Superior temporal gyrus (tissue), 1 donor: ENCODE results near the gene ALOX12B.
A peak's percentile ranks its signal among the peaks of the same experiment; 100 is the strongest.
"Not testable (repeated sequence)": the region's sequence is repeated elsewhere in the genome, so short reads cannot be mapped to it uniquely, and the experiment has no call there.

Experiments used
- DNase-seq: peaks from one replicate; pipeline ENCODE4 v3.0.0-alpha.2; 2016; ENCODE audit errors: extremely low spot score

ALOX12B gene

DNA sequence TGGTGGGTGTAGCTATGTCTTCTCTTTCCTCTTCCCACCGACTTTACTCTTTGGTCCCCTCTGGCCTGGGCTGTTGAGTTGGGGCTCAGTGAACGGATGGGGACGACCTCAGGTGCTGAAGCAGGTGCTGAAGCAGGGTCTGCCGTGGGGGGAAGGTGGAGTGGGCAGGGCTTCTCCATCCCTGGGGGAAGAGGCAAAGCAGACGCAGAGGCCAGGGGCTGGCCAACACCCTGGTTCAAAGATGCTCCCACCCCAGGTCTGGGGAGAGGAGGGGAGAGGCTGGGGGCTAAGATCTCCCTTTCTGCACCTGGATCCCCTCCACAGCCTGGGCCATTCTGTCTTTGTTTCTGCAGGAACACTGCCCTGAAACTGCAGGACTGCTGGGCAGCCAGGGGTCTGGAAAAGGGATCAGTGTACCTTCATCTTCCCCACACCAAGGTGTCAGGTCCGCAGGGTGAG lies 22.9 kb downstream of the ALOX12B start:
- no peak for DNase-seq

GRCh38 chr17:8063761-8064534 lies 23.6 kb downstream of the ALOX12B start:
- DNase-seq: no peak

GRCh38 chr17:8062807-8063483 lies 24.6 kb downstream of the ALOX12B start:
- no peak for DNase-seq

- DNase-seq: no peak
Measured at GRCh38 chr17:8062435-8062806, 25.1 kb downstream of the ALOX12B start.

DNA sequence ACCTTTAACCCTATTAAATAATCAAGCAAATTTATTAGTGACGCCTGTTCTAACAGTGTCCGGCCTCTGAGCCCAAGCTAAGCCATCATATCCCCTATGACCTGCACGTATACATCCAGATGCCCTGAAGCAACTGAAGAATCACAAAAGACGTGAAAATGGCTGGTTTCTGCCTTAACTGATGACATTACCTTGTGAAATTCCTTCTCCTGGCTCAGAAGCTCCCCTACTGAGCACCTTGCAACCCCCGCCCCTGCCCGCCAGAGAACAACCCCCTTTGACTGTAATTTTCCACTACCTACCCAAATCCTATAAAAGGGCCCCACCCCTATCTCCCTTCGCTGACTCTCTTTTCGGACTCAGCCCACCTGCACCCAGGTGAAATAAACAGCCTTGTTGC lies 25.7 kb downstream of the ALOX12B start:
- not testable (repeated sequence) for DNase-seq

DNA sequence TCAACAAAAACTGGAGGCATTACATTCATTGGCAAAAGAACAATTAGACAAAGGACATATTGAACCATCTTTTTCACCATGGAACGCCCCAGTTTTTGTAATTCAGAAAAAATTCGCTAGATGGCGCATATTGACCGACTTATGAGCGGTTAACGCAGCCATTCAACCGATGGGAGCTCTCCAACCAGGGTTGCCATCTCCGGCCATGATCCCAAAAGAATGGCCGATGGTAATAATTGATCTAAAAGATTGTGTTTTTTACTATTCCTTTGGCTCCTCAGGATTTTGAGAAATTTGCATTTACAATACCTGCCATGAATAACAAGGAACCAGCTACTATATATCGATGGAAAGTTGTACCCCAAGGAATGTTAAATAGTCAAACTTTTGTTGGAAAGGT lies 27.2 kb downstream of the ALOX12B start:
- peak; percentile 98 for DNase-seq

DNA sequence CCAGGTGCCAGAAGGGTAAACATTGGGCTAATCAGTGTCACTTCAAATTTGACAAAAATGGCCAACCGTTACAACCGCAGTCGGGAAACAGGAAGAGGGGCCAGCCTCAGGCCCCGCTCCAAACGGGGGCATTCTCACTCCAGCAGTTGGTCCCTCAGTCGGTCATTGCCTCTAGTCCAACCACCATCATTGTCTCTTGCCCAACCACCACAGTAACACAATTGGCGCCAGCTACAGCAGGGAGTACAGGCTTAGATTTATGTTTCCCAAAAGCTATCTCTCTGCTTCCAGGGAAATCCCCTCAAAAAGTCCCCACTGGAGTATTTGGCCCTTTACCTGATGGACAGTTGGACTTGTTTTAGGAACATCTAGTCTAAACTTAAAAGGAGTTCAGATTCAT lies 28.4 kb downstream of the ALOX12B start:
- DNase-seq: no peak

DNA sequence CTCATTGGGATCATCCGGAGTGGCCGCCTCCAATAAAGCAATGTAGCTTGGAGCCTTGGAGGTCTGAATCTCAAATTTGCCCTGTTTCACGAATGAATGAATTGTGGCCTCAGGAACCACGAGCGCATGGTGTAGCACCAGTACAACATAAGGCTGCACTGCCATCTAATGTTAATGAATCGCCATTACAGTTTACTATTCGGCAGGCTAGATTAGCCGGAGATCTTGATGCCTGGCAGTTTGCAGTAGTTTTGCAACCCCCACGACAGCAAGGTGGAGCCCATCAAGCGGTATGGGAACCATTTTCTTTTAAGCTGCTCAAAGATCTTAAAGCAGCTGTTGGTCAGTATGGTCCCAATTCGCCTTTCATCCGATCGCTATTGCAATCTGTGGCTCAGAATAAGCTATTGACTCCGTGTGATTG lies 29.8 kb downstream of the ALOX12B start:
- peak; percentile 93 for DNase-seq

DNA sequence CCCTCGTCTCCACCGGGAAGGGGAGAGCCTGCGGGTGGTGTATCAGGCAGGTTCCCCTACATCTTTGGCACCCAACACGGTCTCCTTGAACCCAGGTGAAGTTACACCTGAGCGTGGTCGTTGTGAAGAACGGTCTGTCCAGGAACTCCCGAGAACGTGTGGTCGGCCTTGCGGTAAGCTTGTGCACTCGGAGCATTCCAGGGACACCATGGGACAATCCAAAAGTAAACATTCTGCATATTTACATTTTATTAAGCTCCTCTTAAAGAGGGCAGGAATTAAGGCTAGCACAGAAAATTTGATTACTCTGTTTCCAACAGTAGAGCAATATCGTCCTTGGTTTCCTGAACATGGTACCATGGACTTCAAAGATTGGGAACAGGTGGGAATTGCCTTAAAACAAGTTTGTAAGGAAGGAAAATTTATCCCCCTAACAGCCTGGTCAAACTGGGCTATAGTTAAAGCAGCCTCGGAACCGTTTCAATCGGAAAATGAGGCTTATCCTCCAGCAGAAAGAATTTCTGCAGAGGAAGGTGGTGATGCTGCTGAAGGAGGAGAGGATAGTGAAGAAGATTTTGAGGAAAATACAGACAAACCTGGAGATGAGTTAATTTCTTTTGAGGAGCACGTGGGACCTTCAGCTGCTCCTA lies 30.4 kb downstream of the ALOX12B start:
- no peak for DNase-seq

DNA sequence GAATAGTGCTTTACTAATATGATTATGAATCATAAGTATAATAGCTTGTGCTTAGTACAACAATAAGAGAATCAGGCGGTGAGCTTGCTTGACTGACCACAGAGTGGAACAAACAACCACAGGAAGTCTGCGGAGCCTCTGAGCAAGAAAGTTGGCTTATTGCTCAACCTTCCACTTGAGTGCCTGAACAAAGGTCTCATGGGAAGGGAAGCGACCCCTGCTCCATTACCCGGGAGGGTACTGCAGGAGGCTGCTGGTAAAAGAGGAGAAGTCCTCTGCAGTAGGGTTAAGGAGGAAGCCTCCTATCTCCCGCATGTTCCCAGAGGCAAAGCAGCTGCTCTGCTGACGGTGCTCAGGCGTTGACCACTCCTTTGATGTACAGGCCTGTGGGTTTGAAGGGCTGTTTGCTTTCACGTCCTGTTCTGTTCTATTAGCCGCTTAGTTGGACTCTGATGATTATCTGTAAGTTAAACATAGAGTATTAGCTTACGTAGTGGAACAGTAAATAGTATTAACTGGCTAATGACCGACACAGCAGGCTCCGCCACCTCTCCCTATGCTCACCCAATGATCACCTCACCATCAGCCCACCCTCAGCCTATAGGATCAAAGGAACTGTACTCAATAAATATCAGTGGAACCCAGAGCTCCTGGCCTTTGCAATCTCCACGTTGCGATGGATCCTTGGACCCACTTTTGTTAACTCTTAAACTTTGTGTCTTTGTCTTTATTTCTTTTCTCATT lies 31.1 kb downstream of the ALOX12B start:
- peak; percentile 25 for DNase-seq

DNA sequence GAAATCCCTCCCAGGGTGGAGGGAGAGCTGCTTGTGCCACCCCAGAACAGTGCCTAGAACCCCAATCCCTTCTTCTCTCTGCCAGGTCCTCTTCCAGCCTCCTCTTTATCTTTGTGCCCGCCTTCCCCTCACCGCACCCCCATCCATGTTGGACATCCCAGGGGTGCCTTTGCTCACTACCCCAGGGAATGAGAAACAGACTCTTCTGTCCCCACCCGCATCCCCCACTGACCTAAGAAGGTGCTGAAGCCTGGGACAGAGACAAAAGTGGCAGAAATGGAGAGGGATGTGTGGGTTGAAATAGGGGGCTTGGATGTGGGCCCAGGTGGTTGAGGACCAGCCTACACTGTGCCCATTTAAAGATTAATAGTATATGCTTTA lies 31.7 kb downstream of the ALOX12B start:
- no peak for DNase-seq

- DNase-seq: no peak
Measured at GRCh38 chr17:8053600-8053999, 33.9 kb downstream of the ALOX12B start.

- DNase-seq: no peak
Measured at GRCh38 chr17:8052256-8053252, 35.0 kb downstream of the ALOX12B start.

GRCh38 chr17:8051831-8052230 lies 35.7 kb downstream of the ALOX12B start:
- no peak for DNase-seq

- DNase-seq: no peak
Measured at GRCh38 chr17:8048736-8049135, 38.8 kb downstream of the ALOX12B start.

GRCh38 chr17:8048236-8048635 lies 39.3 kb downstream of the ALOX12B start:
- DNase-seq: no peak

DNA sequence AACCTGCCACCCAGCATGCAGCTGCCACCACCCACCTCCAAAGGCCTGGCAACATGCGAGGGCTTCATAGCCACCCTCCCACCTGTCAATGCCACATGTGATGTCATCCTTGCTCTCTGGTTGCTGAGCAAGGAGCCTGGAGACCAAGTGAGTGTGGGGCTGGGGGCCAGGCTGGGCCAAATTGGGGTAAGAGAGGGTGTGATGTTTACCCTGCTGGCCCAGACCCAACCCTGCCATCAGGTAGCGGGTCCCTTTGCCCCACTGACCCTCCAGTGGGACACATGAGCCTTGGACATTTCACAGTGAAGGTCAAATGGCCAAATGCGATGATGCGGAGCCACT lies 39.8 kb downstream of the ALOX12B start:
- DNase-seq: no peak

DNA sequence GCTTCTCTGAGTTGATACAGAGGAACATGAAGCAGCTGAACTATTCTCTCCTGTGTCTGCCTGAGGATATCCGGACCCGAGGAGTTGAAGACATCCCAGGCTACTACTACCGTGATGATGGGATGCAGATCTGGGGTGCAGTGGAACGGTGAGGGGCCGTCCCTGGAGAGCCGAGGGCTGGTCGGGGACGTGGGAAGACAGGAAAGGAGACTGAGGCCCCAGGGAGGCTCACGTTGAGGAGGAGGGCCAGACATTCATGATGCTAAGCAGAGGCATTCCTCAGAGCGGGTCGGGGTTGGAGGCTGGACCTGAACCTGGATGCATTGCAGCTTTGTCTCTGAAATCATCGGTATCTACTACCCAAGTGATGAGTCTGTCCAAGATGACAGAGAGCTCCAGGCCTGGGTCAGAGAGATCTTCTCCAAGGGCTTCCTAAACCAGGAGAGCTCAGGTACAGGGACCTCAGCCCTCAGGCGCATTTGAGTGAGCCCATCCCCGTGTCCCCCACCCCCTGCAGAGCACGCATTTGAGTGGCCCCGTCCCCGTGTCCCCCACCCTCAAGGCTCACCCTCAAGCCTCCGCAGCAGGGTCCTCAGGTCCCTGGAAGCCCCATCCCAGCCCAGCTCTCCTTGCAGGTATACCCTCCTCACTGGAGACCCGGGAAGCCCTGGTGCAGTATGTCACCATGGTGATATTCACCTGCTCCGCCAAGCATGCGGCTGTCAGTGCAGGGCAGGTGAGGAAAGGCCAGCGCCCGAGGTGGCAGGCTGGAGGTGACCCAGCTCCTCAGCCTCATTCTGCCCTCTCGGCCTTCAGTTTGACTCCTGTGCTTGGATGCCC lies 40.4 kb downstream of the ALOX12B start:
- no peak for DNase-seq

- no peak for DNase-seq
Measured at GRCh38 chr17:8046306-8046928, 41.1 kb downstream of the ALOX12B start.
